Mucosa of rectum (tissue), 2 donors: ENCODE measurements around the gene PIP5K1B.

ENCODE experiments used
- H3K27ac ChIP-seq, 2 donors: one replicate each; pipeline ENCODE4 v1.7.0; 2013; ENCODE audit warnings: inconsistent platforms in 2 of 2, low read depth in 2 of 2, low read length in 2 of 2
- H3K27me3 ChIP-seq, 2 donors: one replicate each; pipeline ENCODE4 v1.7.0; 2013; ENCODE audit warnings: low read length in 2 of 2; ENCODE audit not compliant: control insufficient read depth in 2 of 2, insufficient read depth in 2 of 2
- H3K36me3 ChIP-seq, 2 donors: one replicate each; pipeline ENCODE4 v1.7.0; 2013; ENCODE audit warnings: low read length in 2 of 2; ENCODE audit not compliant: control insufficient read depth in 2 of 2, insufficient read depth in 2 of 2
- H3K4me1 ChIP-seq, 2 donors: one replicate each; pipeline ENCODE4 v1.7.0; 2013; ENCODE audit warnings: low read length in 2 of 2, mild to moderate bottlenecking in 1 of 2; ENCODE audit not compliant: control insufficient read depth in 2 of 2, insufficient read depth in 2 of 2
- H3K4me3 ChIP-seq, 2 donors: one replicate each; pipeline ENCODE4 v1.7.0; 2013; ENCODE audit warnings: low read length in 2 of 2
- H3K9ac ChIP-seq, 2 donors: one replicate each; pipeline ENCODE4 v1.7.0; 2013; ENCODE audit warnings: low read length in 2 of 2, low read depth in 1 of 2, mild to moderate bottlenecking in 1 of 2
- H3K9me3 ChIP-seq, 2 donors: one replicate each; pipeline ENCODE4 v1.7.0; 2013; ENCODE audit warnings: low read length in 2 of 2; ENCODE audit not compliant: control insufficient read depth in 2 of 2
- donor health status: healthy.
- donor health status: Normal muscosa, but diverticular disease.

The PIP5K1B gene

GRCh38 chr9:68779558-68780379, 74.7 kb downstream of the PIP5K1B start:
- H3K4me3 ChIP-seq, result peak overlapping the region; percentile 77 to 95
- no peaks in the 10 kb centered on the region for H3K27me3 ChIP-seq
- peaks cover 0 to 4% of the 10 kb centered on the region in 2 donors for H3K36me3 ChIP-seq
- no peaks in the 10 kb centered on the region for H3K9me3 ChIP-seq
- H3K27ac ChIP-seq, result peak overlapping the region; percentile 90 to 96
- H3K9ac ChIP-seq, result peak overlapping the region; percentile 84 to 96
- peaks cover 22 to 39% of the 10 kb centered on the region in 2 donors for H3K4me1 ChIP-seq

GRCh38 chr9:68780380-68780712, 75.3 kb downstream of the PIP5K1B start:
- Histone ChIP-seq H3K4me1 (peaks cover 25 to 39% of the 10 kb centered on the region in 2 donors), H3K36me3 (peaks cover 0 to 4% of the 10 kb centered on the region in 2 donors)

GRCh38 chr9:68780720-68781119, 75.7 kb downstream of the PIP5K1B start:
- Histone ChIP-seq H3K9me3 (no peaks in the 10 kb centered on the region), H3K4me1 (peaks cover 25 to 39% of the 10 kb centered on the region in 2 donors), H3K9ac (peak overlapping the region; percentile 84 to 96), H3K27ac (peak overlapping the region; percentile 90 to 96), H3K36me3 (peaks cover 0 to 4% of the 10 kb centered on the region in 2 donors), H3K27me3 (no peaks in the 10 kb centered on the region), H3K4me3 (peak overlapping the region; percentile 77 to 95)

More at GRCh38 chr9:68780380-68780712, 75.3 kb downstream of the PIP5K1B start:
- Histone ChIP-seq H3K9me3 (no peaks in the 10 kb centered on the region), H3K27me3 (no peaks in the 10 kb centered on the region), H3K4me3 (peak overlapping the region; percentile 77 to 95), H3K9ac (peak overlapping the region; percentile 84 to 96), H3K27ac (peak overlapping the region; percentile 90 to 96)

GRCh38 chr9:68781928-68782327, 76.9 kb downstream of the PIP5K1B start:
- peaks cover 25 to 39% of the 10 kb centered on the region in 2 donors for H3K4me1 ChIP-seq
- no peaks in the 10 kb centered on the region for H3K9me3 ChIP-seq
- H3K9ac ChIP-seq, result peak overlapping the region in 1 of 2 donors; percentile 12
- no peak overlapping the region for H3K27ac ChIP-seq
- no peaks in the 10 kb centered on the region for H3K27me3 ChIP-seq
- peak overlapping the region in 1 of 2 donors; percentile 43 for H3K4me3 ChIP-seq
- H3K36me3 ChIP-seq, result peaks cover 3 to 9% of the 10 kb centered on the region in 2 donors

GRCh38 chr9:68782546-68782945, 77.5 kb downstream of the PIP5K1B start:
- Histone ChIP-seq H3K27me3 (no peaks in the 10 kb centered on the region), H3K4me1 (peaks cover 25 to 39% of the 10 kb centered on the region in 2 donors), H3K36me3 (peaks cover 6 to 11% of the 10 kb centered on the region in 2 donors), H3K9me3 (no peaks in the 10 kb centered on the region), H3K9ac (no peak overlapping the region), H3K27ac (no peak overlapping the region), H3K4me3 (peak overlapping the region; percentile 17 to 49)

- Histone ChIP-seq H3K27ac (no peak overlapping the region), H3K4me3 (no peak overlapping the region), H3K9ac (no peak overlapping the region), H3K27me3 (no peaks in the 10 kb centered on the region), H3K36me3 (peaks cover 12 to 17% of the 10 kb centered on the region in 2 donors), H3K9me3 (no peaks in the 10 kb centered on the region), H3K4me1 (peaks cover 20 to 23% of the 10 kb centered on the region in 2 donors)
Measured at GRCh38 chr9:68785965-68786364, 80.9 kb downstream of the PIP5K1B start.

- no peak overlapping the region for H3K27ac ChIP-seq
- H3K4me3 ChIP-seq, result no peak overlapping the region
- no peak overlapping the region for H3K9ac ChIP-seq
- no peaks in the 10 kb centered on the region for H3K9me3 ChIP-seq
- peaks cover 12 to 13% of the 10 kb centered on the region in 2 donors for H3K36me3 ChIP-seq
- no peaks in the 10 kb centered on the region for H3K4me1 ChIP-seq
- no peaks in the 10 kb centered on the region for H3K27me3 ChIP-seq
Measured at GRCh38 chr9:68791169-68791568, 86.1 kb downstream of the PIP5K1B start.

- H3K4me1 ChIP-seq, result peaks cover 0 to 4% of the 10 kb centered on the region in 2 donors
- H3K9ac ChIP-seq, result no peak overlapping the region
- H3K9me3 ChIP-seq, result no peaks in the 10 kb centered on the region
- no peak overlapping the region for H3K4me3 ChIP-seq
- no peak overlapping the region for H3K27ac ChIP-seq
- no peaks in the 10 kb centered on the region for H3K27me3 ChIP-seq
- H3K36me3 ChIP-seq, result peaks cover 4 to 5% of the 10 kb centered on the region in 2 donors
Measured at GRCh38 chr9:68793605-68794343, 88.7 kb downstream of the PIP5K1B start.

- H3K27ac ChIP-seq, result no peak overlapping the region
- no peaks in the 10 kb centered on the region for H3K9me3 ChIP-seq
- no peak overlapping the region for H3K4me3 ChIP-seq
- no peaks in the 10 kb centered on the region for H3K36me3 ChIP-seq
- H3K27me3 ChIP-seq, result no peaks in the 10 kb centered on the region
- H3K9ac ChIP-seq, result no peak overlapping the region
- peaks cover 0 to 4% of the 10 kb centered on the region in 2 donors for H3K4me1 ChIP-seq
Measured at GRCh38 chr9:68794898-68795297, 89.9 kb downstream of the PIP5K1B start.

- Histone ChIP-seq H3K9ac (no peak overlapping the region), H3K4me3 (no peak overlapping the region), H3K4me1 (peaks cover 0 to 4% of the 10 kb centered on the region in 2 donors), H3K36me3 (no peaks in the 10 kb centered on the region), H3K9me3 (no peaks in the 10 kb centered on the region), H3K27me3 (no peaks in the 10 kb centered on the region), H3K27ac (no peak overlapping the region)
Measured at GRCh38 chr9:68795411-68795810, 90.4 kb downstream of the PIP5K1B start.
